IMR-90 (cell line): Measurements from ENCODE around the gene SBK2. TPM values are rescaled to one million over a fixed set of nuclear protein-coding genes. Genes with fewer than 3 reads are reported as not detected.

Experiments used
- ATAC-seq: fragments of 200-7000 bp; cut with Tn5 transposase; 2 replicates; pipeline ENCODE4 v1.9.1; 2020; ENCODE audit warnings: low read depth, mild to moderate bottlenecking, moderate library complexity
- BruUV-seq: library from RNA; stranded (reverse); fragments of 400-500 nt; replicated peaks from 2 replicates; lab custom pipeline; 2021; lab: Mats Ljungman, UMichigan
- CTCF ChIA-PET: fragments of 300-600 bp; formaldehyde crosslinking; extraction: SDS; loops from one replicate; lab custom pipeline; 2021; ENCODE audit warnings: antibody characterized with exemption; lab: Yijun Ruan, JAX
- POLR2A ChIA-PET: fragments of 300-600 bp; sonication (Branson Sonifier 250); formaldehyde crosslinking; loops from one replicate; lab custom pipeline; 2022; ENCODE audit warnings: antibody characterized with exemption; ENCODE audit not compliant: unreplicated experiment; lab: Charles Lee
- DNase-seq: peaks from one replicate; pipeline ENCODE4 v3.0.0; 2013
- H2AFZ ChIP-seq: replicated peaks from 2 replicates; pipeline ENCODE3; 2013; ENCODE audit warnings: low read length, mild to moderate bottlenecking; ENCODE audit not compliant: poor library complexity
- H2AK5ac ChIP-seq: 2 replicates; pipeline ENCODE4 v1.6.1; 2013; ENCODE audit warnings: low read depth, low read length, inconsistent platforms
- H2AK9ac ChIP-seq: replicated peaks from 2 replicates; pipeline ENCODE3; 2013; ENCODE audit warnings: mild to moderate bottlenecking, low read depth, low read length, moderate library complexity; ENCODE audit not compliant: poor library complexity
- H2BK120ac ChIP-seq: 2 replicates; pipeline ENCODE4 v1.6.1; 2013; ENCODE audit warnings: low read depth, low read length, inconsistent platforms
- H2BK15ac ChIP-seq: 3 replicates; pipeline ENCODE4 v1.6.1; 2013; ENCODE audit warnings: low read depth, low read length, inconsistent platforms
- H2BK20ac ChIP-seq: 2 replicates; pipeline ENCODE4 v1.6.1; 2013; ENCODE audit warnings: low read depth, mild to moderate bottlenecking, inconsistent platforms, low read length, moderate library complexity
- H2BK5ac ChIP-seq: 2 replicates; pipeline ENCODE4 v1.6.1; 2013; ENCODE audit warnings: mild to moderate bottlenecking, low read depth, low read length, inconsistent platforms; ENCODE audit not compliant: poor library complexity, severe bottlenecking
- H3K14ac ChIP-seq: replicated peaks from 2 replicates; pipeline ENCODE4 v1.6.1; 2013; ENCODE audit warnings: low read depth, low read length, inconsistent platforms
- H3K18ac ChIP-seq: 2 replicates; pipeline ENCODE4 v1.6.1; 2013; ENCODE audit warnings: low read depth, low read length, control low read depth
- H3K23ac ChIP-seq: 2 replicates; pipeline ENCODE4 v1.6.1; 2013; ENCODE audit warnings: low read depth, low read length, inconsistent platforms
- H3K27ac ChIP-seq: 2 replicates; pipeline ENCODE4 v1.5.1; 2013; ENCODE audit warnings: mild to moderate bottlenecking, control low read depth, low read length; ENCODE audit not compliant: insufficient read depth
- H3K27me3 ChIP-seq: 2 replicates; pipeline ENCODE4 v1.6.1; 2013; ENCODE audit warnings: low read length; ENCODE audit not compliant: control insufficient read depth, insufficient read depth
- H3K36me3 ChIP-seq: 2 replicates; pipeline ENCODE4 v1.6.1; 2013; ENCODE audit warnings: low read length, mixed read lengths; ENCODE audit not compliant: control insufficient read depth, insufficient read depth
- H3K4ac ChIP-seq: 2 replicates; pipeline ENCODE4 v1.6.1; 2013; ENCODE audit warnings: low read depth, low read length, inconsistent platforms
- H3K4me1 ChIP-seq: 2 replicates; pipeline ENCODE4 v1.6.1; 2013; ENCODE audit warnings: low read length, mixed read lengths; ENCODE audit not compliant: control insufficient read depth, insufficient read depth
- H3K4me2 ChIP-seq: 2 replicates; pipeline ENCODE4 v1.6.1; 2013; ENCODE audit warnings: low read depth, mild to moderate bottlenecking, control low read depth, low read length, moderate library complexity
- H3K4me3 ChIP-seq: 2 replicates; pipeline ENCODE4 v1.5.1; 2013; ENCODE audit warnings: low read depth, mild to moderate bottlenecking, control low read depth, low read length, moderate library complexity; ENCODE audit not compliant: insufficient read depth
- H3K56ac ChIP-seq: 2 replicates; pipeline ENCODE4 v1.6.1; 2013; ENCODE audit warnings: low read length, inconsistent platforms; ENCODE audit not compliant: insufficient read depth; ENCODE audit errors: extremely low read depth
- H3K79me1 ChIP-seq, 2 experiments: 2 replicates each; pipeline ENCODE4 v1.6.1; 2013; ENCODE audit warnings: low read length in 2 of 2, inconsistent platforms in 1 of 2, low read depth in 1 of 2
- H3K9ac ChIP-seq: 2 replicates; pipeline ENCODE4 v1.6.1; 2013; ENCODE audit warnings: low read depth, low read length, control low read depth
- H3K9me1 ChIP-seq: 2 replicates; pipeline ENCODE4 v1.6.1; 2013; ENCODE audit warnings: low read length, inconsistent platforms; ENCODE audit not compliant: insufficient read depth
- H3K9me3 ChIP-seq: 2 replicates; pipeline ENCODE4 v1.6.1; 2013; ENCODE audit warnings: low read length; ENCODE audit not compliant: control insufficient read depth, insufficient read depth
- H4K20me1 ChIP-seq: 2 replicates; pipeline ENCODE4 v1.6.1; 2013; ENCODE audit warnings: low read length, inconsistent platforms; ENCODE audit not compliant: insufficient read depth
- H4K5ac ChIP-seq: 2 replicates; pipeline ENCODE4 v1.6.1; 2013; ENCODE audit warnings: mild to moderate bottlenecking, low read depth, low read length, control low read depth
- H4K8ac ChIP-seq, 2 experiments: 2 replicates each; pipeline ENCODE4 v1.6.1; 2013; ENCODE audit warnings: low read depth in 2 of 2, low read length in 2 of 2, control low read depth in 1 of 2, inconsistent platforms in 1 of 2
- H4K91ac ChIP-seq: 2 replicates; pipeline ENCODE4 v1.6.1; 2013; ENCODE audit warnings: low read depth, low read length, inconsistent platforms; ENCODE audit not compliant: insufficient read depth
- RCOR1 ChIP-seq: IDR thresholded peaks from 2 replicates; pipeline ENCODE4 v1.6.1; 2012; ENCODE audit warnings: mild to moderate bottlenecking, low read length, improper control_type of control experiment; ENCODE audit not compliant: insufficient replicate concordance
- WGBS, 2 experiments: methylation state at CpG; one replicate each; pipeline versions ENCODE4 v1.1.5 to v1.1.7; 2013; ENCODE audit warnings: missing lambda C conversion rate in 2 of 2; ENCODE audit not compliant: insufficient read length in 1 of 2; ENCODE audit errors: extremely low coverage in 2 of 2; 5-methylcytosine and 5-hydroxymethylcytosine counted together
- dilution Hi-C: fragments of 300-500 bp; cut with HindIII; formaldehyde crosslinking; loops from one replicate; pipeline ENCODE4 v1.14.3; 2018; ENCODE audit warnings: low sequenced_read_pairs; ENCODE audit not compliant: unreplicated experiment
- in situ Hi-C: fragments of 300-500 bp; cut with MboI; formaldehyde crosslinking; loops from 3 replicates; pipeline ENCODE4 v1.14.3; 2019; ENCODE audit warnings: low sequenced_read_pairs, inconsistent platforms, mixed read lengths
- intact Hi-C: fragments of 100-400 bp; cut with micrococcal nuclease; formaldehyde crosslinking; loops from 2 replicates; pipeline ENCODE4 v1.10.0; 2022
- polyA plus RNA-seq, 3 experiments: library from polyadenylated mRNA; depleted of rRNA; stranded (reverse); fragments of >200 nt; gene quantifications; 2 replicates each; pipeline ENCODE4 v1.2.3, GENCODE V29; 2012; ENCODE audit warnings: low replicate concordance in 1 of 3
- total RNA-seq: library from RNA; depleted of rRNA; stranded (reverse); fragments of >200 nt; gene quantifications from 2 replicates; pipeline ENCODE4 v1.2.3, GENCODE V29; 2012

SBK2 gene
- total and polyA plus RNA-seq, 2 of the 4 experiments (the other 2 are of a cell fraction), result 0.48 TPM; not detected in 1

GRCh38 chr19:55559684-55560083 is 22.8 kb upstream of the SBK2 start:
- Histone ChIP-seq H2BK15ac (no peak overlapping the region), H4K20me1 (no peaks in the 10 kb centered on the region), H2AFZ (peak overlapping the region; percentile 21), H3K36me3 (no peaks in the 10 kb centered on the region), H3K9ac (no peak overlapping the region), H3K4me1 (no peaks in the 10 kb centered on the region), H3K9me1 (no peaks in the 10 kb centered on the region), H3K23ac (no peak overlapping the region), H3K27ac (no peak overlapping the region), H4K91ac (no peak overlapping the region), H3K56ac (no peak overlapping the region), H4K5ac (no peak overlapping the region), H3K4ac (no peak overlapping the region), H3K79me1 (no peaks in the 10 kb centered on the region), H3K14ac (no peak overlapping the region), H3K4me2 (no peak overlapping the region), H3K18ac (no peak overlapping the region), H3K27me3 (peaks cover 7% of the 10 kb centered on the region), H3K4me3 (no peak overlapping the region), H2AK5ac (no peak overlapping the region), H3K9me3 (peaks cover 5% of the 10 kb centered on the region; the same call in 1 of the 2 replicates), H2BK5ac (no peak overlapping the region), H2AK9ac (no peak overlapping the region), H2BK120ac (no peak overlapping the region), H2BK20ac (no peak overlapping the region), H4K8ac (no peak overlapping the region)
- in situ Hi-C loops, result no loop called here
- CTCF ChIA-PET, result no interaction called here
- TF ChIP-seq RCOR1, result no peak
- POLR2A ChIA-PET, result no interaction called here
- ATAC-seq (no peak), DNase-seq (no peak)
- BruUV-seq, result no TSS peak
- 60% methylated on average over 2 of the region's 9 CpGs; no CpG with 5 or more reads in 1 of the 2 experiments for WGBS, 2 experiments
- dilution Hi-C loops, result no loop called here
- intact Hi-C loops, result no loop called here
